ENCODE measurements around the gene NOX3.

NOX3 gene

DNA sequence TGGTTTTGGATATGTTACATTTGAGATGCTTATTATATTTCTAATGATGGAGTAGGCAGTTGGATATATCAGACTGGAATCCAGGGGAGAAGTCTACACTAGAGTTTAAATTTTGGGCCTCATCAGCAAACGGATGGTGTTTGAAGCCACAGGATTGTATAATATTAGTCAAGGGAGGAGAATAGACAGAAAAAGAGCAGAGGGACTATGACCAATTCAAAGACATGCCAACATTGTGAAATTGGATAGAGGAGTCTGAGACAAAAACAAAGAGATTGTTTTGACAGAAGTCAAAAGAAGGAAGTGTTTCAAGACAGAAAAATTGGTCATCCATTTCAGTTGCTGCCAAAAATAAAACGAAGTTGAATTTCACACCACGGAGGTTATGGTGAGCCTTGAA, 66.5 kb downstream of the NOX3 start:
- CTCF ChIA-PET: no interaction called here
- Mint-ChIP-seq H3K27me3 (peaks cover 2% of the 10 kb centered on the region), H3K36me3 (no peaks in the 10 kb centered on the region), H3K4me3 (no peak overlapping the region), H3K9me3 (no peaks in the 10 kb centered on the region), H3K27ac (no peak overlapping the region), H3K4me1 (no peaks in the 10 kb centered on the region)
- DNase-seq: no peak

DNA sequence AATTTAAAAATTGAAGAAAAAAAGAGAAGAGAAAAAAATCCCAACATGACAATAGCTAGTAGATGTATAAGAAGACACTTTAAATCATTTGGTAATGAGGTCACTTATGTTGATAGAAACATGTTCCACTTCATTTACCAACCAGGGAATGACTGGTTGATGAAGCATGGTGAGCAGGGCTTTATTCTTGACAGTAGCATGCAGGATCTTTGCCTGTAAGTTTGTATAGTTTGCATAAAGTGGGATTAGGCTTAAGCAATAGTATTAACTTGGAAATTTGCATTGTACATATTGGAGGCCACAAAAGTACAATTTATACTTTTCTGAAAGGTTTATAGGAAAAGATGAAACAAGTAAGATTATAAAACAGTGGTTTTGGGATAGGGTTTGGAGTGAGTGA, 67.0 kb downstream of the NOX3 start:
- CTCF ChIA-PET: no interaction called here
- H3K36me3 Mint-ChIP-seq: no peaks in the 10 kb centered on the region
- H3K4me1 Mint-ChIP-seq: no peaks in the 10 kb centered on the region
- DNase-seq: no peak
- no peaks in the 10 kb centered on the region for H3K27me3 Mint-ChIP-seq
- no peak overlapping the region for H3K27ac Mint-ChIP-seq
- no peak overlapping the region for H3K4me3 Mint-ChIP-seq
- H3K9me3 Mint-ChIP-seq: peaks cover 2% of the 10 kb centered on the region

DNA sequence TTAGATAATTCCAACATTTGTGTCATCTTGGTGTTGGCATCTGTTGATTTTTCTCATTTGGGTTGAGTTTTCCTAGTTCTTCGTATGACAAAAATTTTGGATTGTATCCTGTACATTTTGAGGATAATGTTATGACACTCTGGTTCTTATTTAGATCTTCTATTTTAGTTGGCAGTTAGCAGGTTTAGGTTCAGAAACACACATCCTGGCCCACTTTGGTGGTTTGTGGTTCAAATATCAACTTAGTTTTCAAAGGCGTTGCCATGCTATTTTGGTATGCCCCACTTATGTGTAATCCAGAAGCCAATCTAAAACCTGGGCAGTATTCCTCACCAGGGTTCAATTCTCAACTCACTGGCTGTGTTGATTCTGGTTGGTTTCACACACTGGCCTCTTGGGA, 68.2 kb downstream of the NOX3 start:
- Mint-ChIP-seq H3K9me3 (peaks cover 2% of the 10 kb centered on the region), H3K4me3 (no peak overlapping the region), H3K27ac (no peak overlapping the region), H3K4me1 (no peaks in the 10 kb centered on the region), H3K27me3 (no peaks in the 10 kb centered on the region), H3K36me3 (no peaks in the 10 kb centered on the region)
- CTCF ChIA-PET: no interaction called here
- DNase-seq: no peak

DNA sequence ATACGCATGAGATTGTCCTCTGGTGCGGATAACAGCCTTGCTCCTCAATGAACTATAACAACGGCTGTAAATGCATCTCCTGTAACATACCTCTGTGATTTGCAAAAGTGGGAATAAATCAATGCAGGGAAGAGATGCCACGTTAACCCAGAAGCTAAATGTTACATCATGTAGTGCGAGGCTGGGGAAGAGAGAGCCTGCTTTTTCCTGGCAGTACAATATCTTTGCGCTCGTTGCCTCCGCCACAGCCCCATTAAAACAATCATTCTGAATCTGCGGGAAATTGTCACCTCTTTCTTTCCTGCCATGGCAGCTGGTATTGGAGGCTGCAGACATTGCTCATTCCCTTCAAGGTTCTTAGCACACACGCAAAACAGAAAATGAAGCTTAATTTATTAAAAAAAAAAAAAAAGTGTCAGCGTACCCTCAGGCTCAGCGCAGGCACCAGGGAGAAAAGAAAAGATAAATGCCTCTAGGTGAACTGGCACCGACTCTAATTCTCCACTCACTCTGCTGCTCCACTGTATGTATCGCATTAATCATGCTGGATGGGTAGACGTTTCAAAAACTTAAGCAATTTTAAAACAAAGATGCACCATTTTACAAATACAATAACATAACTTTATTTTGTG, 71.2 kb downstream of the NOX3 start:
- CTCF ChIA-PET: no interaction called here
- Mint-ChIP-seq H3K27ac (no peak overlapping the region), H3K27me3 (no peaks in the 10 kb centered on the region), H3K4me3 (no peak overlapping the region), H3K4me1 (no peaks in the 10 kb centered on the region), H3K9me3 (peaks cover 2% of the 10 kb centered on the region), H3K36me3 (no peaks in the 10 kb centered on the region)
- no peak for DNase-seq

DNA sequence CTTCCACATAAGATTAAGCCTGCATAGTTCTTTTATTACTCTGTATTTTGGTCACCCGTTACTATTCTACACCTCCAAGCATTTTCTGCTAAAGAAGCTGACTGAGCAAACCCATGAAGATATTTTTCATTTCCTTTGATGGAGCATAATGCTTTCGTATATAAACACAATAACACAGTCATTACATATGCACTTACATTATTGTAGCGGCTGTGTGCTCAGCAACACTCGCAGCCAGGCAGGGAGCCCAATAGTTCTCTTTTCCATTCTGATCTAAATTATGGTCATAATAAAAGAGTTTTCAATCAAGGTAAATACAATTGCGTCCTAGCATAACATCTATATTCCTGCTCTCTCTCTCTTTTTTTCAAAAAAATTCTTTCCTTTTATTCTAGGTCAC, 71.7 kb downstream of the NOX3 start:
- Mint-ChIP-seq H3K9me3 (peaks cover 2% of the 10 kb centered on the region), H3K27me3 (no peaks in the 10 kb centered on the region), H3K4me3 (no peak overlapping the region)

DNA sequence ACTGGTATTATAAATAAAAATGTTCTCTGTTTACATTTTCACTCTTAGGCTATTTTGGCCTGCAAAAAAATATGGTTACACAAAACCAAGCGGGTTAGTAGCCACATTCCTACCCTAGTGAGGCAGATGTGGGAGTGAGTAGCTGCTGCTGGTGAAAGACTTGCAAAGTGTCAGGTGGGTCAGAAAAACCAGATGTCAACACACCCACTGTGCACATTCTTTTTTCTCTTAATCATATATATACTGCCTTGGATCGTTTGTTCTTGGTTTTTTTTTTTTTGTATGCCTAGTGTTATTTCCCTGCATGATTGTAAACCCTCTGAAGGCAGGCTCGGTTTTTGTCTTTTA, 73.3 kb downstream of the NOX3 start:
- Mint-ChIP-seq H3K4me1 (no peaks in the 10 kb centered on the region), H3K27me3 (no peaks in the 10 kb centered on the region), H3K4me3 (no peak overlapping the region), H3K27ac (no peak overlapping the region), H3K9me3 (peaks cover 2% of the 10 kb centered on the region), H3K36me3 (no peaks in the 10 kb centered on the region)
- CTCF ChIA-PET: interaction anchor here (0.8 kb wide), 1 partner anchor 25 kb away, joined by 3 read pairs; no protein-coding TSS in a partner anchor
- no peak for DNase-seq

More for the DNA sequence above, 71.7 kb downstream of the NOX3 start:
- DNase-seq: no peak
- CTCF ChIA-PET: no interaction called here
- no peaks in the 10 kb centered on the region for H3K36me3 Mint-ChIP-seq
- H3K4me1 Mint-ChIP-seq: no peaks in the 10 kb centered on the region
- H3K27ac Mint-ChIP-seq: no peak overlapping the region

DNA sequence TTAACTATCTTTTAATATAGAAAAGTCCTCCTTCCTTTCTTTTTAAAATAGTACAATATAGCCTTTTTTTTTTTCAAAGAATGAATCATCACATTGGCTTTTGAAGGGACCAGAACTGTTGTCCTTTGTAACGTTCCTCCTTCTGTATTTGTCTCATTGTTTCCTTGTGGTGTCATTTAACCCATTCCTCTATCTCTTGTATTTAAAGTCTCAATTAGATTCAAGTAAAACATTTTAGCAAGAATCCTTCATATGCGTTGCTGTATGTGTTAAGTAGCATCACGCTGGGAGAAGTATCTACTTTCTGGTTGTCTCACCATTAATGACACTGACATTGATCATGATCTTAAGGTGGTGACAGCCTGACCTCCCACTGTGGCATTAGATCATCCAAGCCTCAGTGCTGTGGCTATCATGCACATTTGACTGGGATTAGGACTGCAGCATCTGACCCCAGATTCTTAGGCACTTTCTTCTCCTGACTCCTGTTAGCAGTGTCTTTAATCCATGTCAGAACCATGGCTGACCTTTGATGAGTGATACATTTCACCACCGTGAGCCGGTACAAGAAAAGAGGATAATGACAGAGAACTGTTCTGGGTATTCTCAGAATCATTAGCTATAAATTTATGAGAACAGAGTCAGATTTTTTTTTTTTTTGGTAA, 73.8 kb downstream of the NOX3 start:
- CTCF ChIA-PET: interaction anchor here (0.7 to 0.8 kb wide), 2 partner anchors 26 to 43 kb away, joined by 3 to 4 read pairs; no protein-coding TSS in a partner anchor
- no peaks in the 10 kb centered on the region for H3K36me3 Mint-ChIP-seq
- no peaks in the 10 kb centered on the region for H3K27me3 Mint-ChIP-seq
- H3K4me1 Mint-ChIP-seq: no peaks in the 10 kb centered on the region
- H3K27ac Mint-ChIP-seq: no peak overlapping the region
- peaks cover 2% of the 10 kb centered on the region for H3K9me3 Mint-ChIP-seq
- DNase-seq: no peak
- H3K4me3 Mint-ChIP-seq: no peak overlapping the region

DNA sequence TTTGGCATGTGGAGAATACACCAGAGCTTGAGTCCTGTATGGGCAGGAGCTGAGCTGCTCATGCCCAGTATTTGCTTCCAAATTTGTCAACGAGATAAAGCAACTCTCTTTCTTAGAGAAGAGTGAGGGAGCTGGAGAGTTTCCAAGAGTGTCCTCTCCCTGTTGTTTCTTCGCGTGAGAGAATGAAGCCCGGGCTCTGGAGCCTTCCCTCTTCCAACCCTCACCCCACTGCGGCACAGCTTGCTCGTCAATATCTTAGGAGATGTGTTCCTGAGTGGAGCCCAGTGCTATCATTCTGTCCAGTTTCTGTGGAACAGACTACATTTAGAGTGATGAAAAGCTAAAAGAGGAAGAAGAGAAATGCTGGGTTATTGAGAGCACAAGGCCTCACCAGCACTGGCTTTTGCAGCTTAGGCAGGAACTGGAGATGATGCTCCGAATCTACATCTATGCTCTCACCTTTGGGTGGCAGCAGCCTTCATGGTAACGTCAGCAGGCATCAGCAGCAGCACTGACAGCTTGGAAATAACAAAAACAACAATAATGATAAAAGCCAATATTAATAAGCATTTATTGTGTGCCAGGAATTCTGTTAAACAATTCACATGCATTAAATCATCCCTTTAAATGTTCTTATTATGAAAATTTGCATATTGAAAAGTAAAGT, 74.8 kb downstream of the NOX3 start:
- H3K4me3 Mint-ChIP-seq: no peak overlapping the region
- H3K27me3 Mint-ChIP-seq: no peaks in the 10 kb centered on the region
- H3K4me1 Mint-ChIP-seq: no peaks in the 10 kb centered on the region
- H3K9me3 Mint-ChIP-seq: peaks cover 2% of the 10 kb centered on the region
- H3K36me3 Mint-ChIP-seq: no peaks in the 10 kb centered on the region
- CTCF ChIA-PET: interaction anchor here (0.7 to 1.3 kb wide), 2 partner anchors 15 to 42 kb away, joined by 3 to 4 read pairs; no protein-coding TSS in a partner anchor
- H3K27ac Mint-ChIP-seq: no peak overlapping the region
- no peak for DNase-seq

DNA sequence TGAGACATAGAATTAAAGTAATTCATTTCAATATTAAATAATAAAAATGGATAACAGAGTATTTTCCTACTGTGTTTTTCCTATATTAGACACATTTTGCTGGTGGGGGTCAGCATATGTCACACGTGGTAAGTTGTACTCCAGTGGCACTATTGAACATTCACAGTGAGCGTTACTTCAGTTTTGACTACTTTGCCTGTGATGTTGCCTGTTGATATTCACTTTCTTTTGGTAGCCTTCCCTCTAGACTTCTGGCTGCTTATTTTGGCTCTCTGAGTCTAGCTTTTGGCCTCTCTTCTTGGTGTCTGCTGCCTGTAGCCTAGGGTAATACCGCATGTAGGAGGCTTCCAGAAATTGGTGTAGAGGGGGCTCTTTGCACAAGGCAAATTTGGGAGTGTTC, 76.9 kb downstream of the NOX3 start:
- Mint-ChIP-seq H3K9me3 (no peaks in the 10 kb centered on the region), H3K4me3 (no peak overlapping the region), H3K36me3 (no peaks in the 10 kb centered on the region), H3K27ac (no peak overlapping the region), H3K27me3 (no peaks in the 10 kb centered on the region), H3K4me1 (no peaks in the 10 kb centered on the region)
- DNase-seq: no peak
- CTCF ChIA-PET: no interaction called here

DNA sequence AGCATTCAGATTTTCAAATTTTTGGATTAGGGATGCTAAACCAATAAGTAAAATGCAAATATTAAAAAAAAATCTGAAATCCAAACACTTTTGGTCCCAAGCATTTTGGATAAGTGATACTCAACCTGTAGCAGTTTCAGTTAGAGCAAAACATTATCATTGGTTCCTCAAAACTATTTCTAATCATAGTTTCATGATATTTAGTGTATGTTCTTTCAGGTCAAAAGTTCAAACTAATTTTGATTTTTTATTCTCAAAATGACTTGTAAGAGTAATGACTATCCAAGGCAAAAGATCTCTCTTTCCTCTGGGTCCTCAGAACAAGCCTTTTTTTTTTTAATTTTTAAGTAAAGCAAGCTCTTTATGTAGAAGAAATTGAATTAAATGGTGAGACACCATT, 77.4 kb downstream of the NOX3 start:
- H3K4me3 Mint-ChIP-seq: no peak overlapping the region
- H3K4me1 Mint-ChIP-seq: no peaks in the 10 kb centered on the region
- H3K36me3 Mint-ChIP-seq: no peaks in the 10 kb centered on the region
- no peak overlapping the region for H3K27ac Mint-ChIP-seq
- CTCF ChIA-PET: no interaction called here
- no peaks in the 10 kb centered on the region for H3K27me3 Mint-ChIP-seq
- H3K9me3 Mint-ChIP-seq: no peaks in the 10 kb centered on the region
- DNase-seq: no peak

DNA sequence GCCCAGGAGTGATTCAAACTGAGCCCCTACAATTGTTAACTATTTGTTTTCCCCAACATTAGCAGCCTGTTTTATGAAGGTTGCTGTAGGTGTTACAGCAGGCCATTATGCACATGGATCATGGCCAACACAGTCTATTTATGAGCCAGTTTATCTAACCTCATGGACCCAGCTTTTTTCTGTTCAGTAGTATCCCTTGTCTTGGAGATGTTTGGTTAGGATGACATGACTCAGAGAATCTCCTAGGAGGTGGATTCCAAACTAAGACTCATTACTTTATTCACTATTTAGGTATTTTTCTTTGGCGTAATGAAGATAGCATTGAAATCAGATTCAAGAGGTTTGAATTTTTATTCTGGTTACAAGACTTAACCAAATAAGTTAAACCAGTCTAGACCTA, 78.6 kb downstream of the NOX3 start:
- no peaks in the 10 kb centered on the region for H3K4me1 Mint-ChIP-seq
- no peak overlapping the region for H3K27ac Mint-ChIP-seq
- no peaks in the 10 kb centered on the region for H3K36me3 Mint-ChIP-seq
- DNase-seq: no peak
- H3K4me3 Mint-ChIP-seq: no peak overlapping the region
- CTCF ChIA-PET: no interaction called here
- peaks cover 4% of the 10 kb centered on the region for H3K27me3 Mint-ChIP-seq
- H3K9me3 Mint-ChIP-seq: no peaks in the 10 kb centered on the region

DNA sequence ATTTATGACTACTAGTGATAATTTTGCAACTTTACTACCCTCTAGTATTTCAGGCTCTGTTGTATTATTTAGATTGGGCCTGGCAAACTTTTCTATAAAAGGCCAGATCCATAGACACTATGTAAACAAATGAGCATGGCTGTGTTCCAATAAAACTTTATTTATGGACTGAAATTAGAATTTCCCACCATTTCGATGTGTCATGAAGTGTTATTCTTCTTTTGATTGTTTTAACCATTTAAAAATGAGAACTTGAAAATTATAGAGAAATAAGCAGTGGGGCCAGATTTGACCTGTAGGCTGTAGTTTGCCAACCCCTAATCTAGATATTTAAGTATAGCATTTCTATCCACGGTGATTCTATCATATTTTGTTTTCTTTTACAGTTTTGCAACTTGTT, 79.8 kb downstream of the NOX3 start:
- no peak overlapping the region for H3K27ac Mint-ChIP-seq
- no peaks in the 10 kb centered on the region for H3K36me3 Mint-ChIP-seq
- CTCF ChIA-PET: no interaction called here

DNA sequence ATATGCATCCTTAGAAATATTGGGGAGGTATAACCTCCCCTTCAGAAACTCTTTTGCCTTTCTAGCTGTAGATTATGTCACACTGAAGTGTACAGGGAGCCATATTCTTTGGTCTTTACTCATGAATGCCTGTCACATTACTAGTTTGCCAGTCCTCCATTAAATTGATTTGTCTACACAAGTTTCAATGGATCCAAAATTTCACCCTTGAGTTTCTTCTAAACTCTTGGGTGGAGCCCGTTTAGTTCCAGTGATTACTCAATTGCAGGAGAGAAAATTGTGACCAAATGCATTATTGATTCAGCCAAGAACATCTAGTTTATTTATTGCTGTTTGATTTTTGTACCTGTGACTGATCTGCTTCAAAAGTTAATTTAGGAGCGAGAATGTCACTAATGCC, 81.0 kb downstream of the NOX3 start:
- DNase-seq: no peak
- no peak overlapping the region for H3K4me3 Mint-ChIP-seq
- H3K9me3 Mint-ChIP-seq: no peaks in the 10 kb centered on the region
- no peaks in the 10 kb centered on the region for H3K4me1 Mint-ChIP-seq
- no peak overlapping the region for H3K27ac Mint-ChIP-seq
- H3K36me3 Mint-ChIP-seq: no peaks in the 10 kb centered on the region
- CTCF ChIA-PET: no interaction called here
- H3K27me3 Mint-ChIP-seq: peaks cover 10% of the 10 kb centered on the region

More for the DNA sequence above, 79.8 kb downstream of the NOX3 start:
- DNase-seq: no peak
- Mint-ChIP-seq H3K27me3 (peaks cover 10% of the 10 kb centered on the region), H3K4me3 (no peak overlapping the region), H3K4me1 (no peaks in the 10 kb centered on the region), H3K9me3 (no peaks in the 10 kb centered on the region)

DNA sequence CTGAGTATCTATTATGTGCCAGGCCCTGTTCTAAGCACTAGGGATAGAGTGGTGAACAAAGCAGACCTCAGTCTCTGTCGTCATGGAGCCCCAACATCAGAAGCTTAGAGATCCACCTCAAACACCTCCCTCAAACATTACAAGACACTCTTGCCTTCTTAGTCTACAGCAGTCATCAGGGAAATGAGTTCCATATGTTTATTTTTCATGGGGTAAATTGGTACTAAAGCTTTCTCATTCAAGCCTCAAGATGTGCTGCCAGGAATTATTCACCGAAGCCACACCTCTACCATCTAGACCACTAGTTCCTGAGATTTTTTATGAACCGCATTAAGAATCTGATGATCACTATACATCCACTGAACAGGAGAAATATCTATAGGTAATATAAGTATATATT, 82.4 kb downstream of the NOX3 start:
- no peaks in the 10 kb centered on the region for H3K4me1 Mint-ChIP-seq
- CTCF ChIA-PET: no interaction called here
- no peaks in the 10 kb centered on the region for H3K9me3 Mint-ChIP-seq
- no peak overlapping the region for H3K4me3 Mint-ChIP-seq
- H3K27me3 Mint-ChIP-seq: peaks cover 10% of the 10 kb centered on the region
- H3K36me3 Mint-ChIP-seq: no peaks in the 10 kb centered on the region
- no peak overlapping the region for H3K27ac Mint-ChIP-seq
- no peak for DNase-seq

DNA sequence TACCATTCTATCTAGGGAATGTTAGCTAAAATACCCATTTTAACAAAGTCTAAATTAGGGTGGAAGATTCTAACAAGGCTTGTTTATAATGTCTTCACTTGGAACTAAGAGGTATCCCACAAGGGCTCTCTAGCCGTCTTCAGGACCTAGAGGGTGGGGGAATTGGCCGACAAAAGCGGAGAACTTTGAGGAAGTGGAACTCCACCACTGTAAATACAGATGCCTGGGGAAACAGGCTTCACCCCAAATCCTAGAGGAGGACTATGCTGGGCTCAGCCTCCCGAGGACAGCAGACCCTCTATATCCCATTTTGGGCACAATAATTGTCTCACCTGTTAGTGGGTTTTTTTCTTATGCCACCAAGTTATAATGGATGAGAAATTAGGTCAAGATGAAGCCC, 83.4 kb downstream of the NOX3 start:
- H3K27me3 Mint-ChIP-seq: peaks cover 10% of the 10 kb centered on the region
- H3K9me3 Mint-ChIP-seq: no peaks in the 10 kb centered on the region
- H3K27ac Mint-ChIP-seq: no peak overlapping the region
- no peak overlapping the region for H3K4me3 Mint-ChIP-seq
- DNase-seq: no peak
- H3K4me1 Mint-ChIP-seq: no peaks in the 10 kb centered on the region
- H3K36me3 Mint-ChIP-seq: no peaks in the 10 kb centered on the region
- CTCF ChIA-PET: no interaction called here
